ENCODE results near the gene CNFN.

DNA sequence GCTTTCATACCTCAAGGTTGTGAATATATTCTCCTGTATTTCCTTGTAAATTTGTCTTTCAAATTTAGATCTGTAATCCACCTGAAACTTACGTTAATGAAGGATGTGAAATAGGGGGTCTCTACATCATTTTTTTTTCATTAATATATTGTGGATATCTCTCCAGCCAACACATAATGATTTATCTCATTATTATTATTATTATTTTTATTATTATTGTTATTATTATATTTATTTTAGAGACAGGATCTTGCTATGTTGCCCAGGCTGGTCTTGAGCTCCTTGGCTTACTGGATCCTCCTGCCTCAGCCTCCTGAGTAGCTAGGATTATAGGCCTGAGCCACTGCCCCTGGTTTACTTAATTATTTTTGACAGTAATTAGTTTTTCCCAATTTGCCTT, 41.4 kb upstream of the CNFN start:
- TF ChIP-seq CTCF (conservative IDR thresholded peaks at IDR 0.05; ENCODE audit: low read length) (no peak), EZH2phosphoT487 (IDR thresholded peaks at IDR 0.05; ENCODE audit: borderline replicate concordance, low read depth, low read length) (no peak)
